OCI-LY7 (cell line): ENCODE results near the gene TOP2A.

Experiments used
- CTCF ChIP-seq: fragments of 200-600 bp; sonication (generic); conservative IDR thresholded peaks from 2 replicates; pipeline ENCODE4 v1.5.1; 2014; ENCODE audit warnings: mild to moderate bottlenecking, antibody characterized with exemption, low read length, moderate library complexity, mixed read lengths
- EZH2phosphoT487 ChIP-seq: fragments of 200-600 bp; sonication (generic); IDR thresholded peaks from 2 replicates; pipeline ENCODE4 v1.6.1; 2018; ENCODE audit warnings: low read depth, borderline replicate concordance, mild to moderate bottlenecking, mixed run types, antibody characterized with exemption, low read length, moderate library complexity, mixed read lengths

GRCh38 chr17:40427002-40427491, 9.4 kb upstream of the TOP2A start:
- TF ChIP-seq CTCF (no peak), EZH2phosphoT487 (no peak)
